Coronary artery (tissue), 2 donors: ENCODE measurements around the gene SLC35F3.
A peak's percentile ranks its signal among the peaks of the same experiment; 100 is the strongest.

Source experiments
- DNase-seq: peaks from one replicate; pipeline ENCODE4 v3.0.0-alpha.2; 2017; ENCODE audit warnings: low spot score
- H3K27ac ChIP-seq, 2 donors: fragments of 200-600 bp; sonication (generic); one replicate each; pipeline ENCODE4 v1.5.1; 2016 to 2019
- H3K4me3 ChIP-seq: fragments of 200-600 bp; sonication (generic); 2 replicates; pipeline ENCODE4 v1.5.1; 2016; ENCODE audit warnings: mild to moderate bottlenecking, moderate library complexity
- TF ChIP-seq, protein P1 (sequence below): fragments of 200-600 bp; sonication (generic); IDR thresholded peaks from one replicate; pipeline ENCODE4 v1.5.1; 2019; ENCODE audit warnings: antibody characterized with exemption

Gene SLC35F3

DNA sequence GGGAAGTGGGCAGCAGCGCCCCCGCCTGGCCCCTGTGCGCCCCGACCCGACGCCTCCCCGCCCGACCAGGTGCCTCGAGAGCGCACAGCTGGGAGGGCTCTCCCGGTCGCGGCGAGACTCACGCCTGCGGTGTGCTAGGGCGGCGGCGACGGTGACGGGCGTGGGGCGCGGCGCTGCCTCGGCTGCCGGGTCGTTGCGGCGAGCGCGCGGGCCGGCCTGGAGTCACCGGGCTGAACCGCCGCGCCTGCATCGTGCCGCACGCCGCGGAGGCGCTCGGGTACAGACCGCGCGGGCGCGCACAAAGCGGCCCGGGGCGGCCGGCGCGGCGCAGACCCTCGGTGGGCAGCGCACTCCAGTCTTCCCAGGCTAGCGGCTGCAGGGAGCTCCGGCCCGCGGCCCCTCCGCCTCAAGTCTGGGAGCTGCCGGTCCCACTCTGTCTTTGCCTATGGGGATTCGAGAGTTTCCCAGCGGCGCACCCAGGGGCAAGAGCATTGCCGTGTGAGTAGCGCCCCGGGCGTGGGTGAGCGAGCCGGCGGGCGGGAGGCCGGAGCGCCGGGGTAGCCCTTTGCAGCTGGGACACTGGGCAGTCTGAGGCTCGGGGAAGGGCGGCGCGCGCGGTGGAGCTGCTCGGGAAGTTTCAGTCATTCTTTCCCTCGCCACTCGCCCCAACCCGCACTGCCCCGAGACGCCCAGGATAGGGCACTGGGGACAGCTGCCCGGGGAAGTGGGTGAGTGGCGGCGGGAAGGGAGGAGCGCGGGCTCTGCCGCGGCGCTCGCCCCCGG, at the start of gene SLC35F3:
SLC35F3 (plus strand) TSS at position 44 of the 783 bp plus-strand sequence.
- TF ChIP-seq, protein P1, sequence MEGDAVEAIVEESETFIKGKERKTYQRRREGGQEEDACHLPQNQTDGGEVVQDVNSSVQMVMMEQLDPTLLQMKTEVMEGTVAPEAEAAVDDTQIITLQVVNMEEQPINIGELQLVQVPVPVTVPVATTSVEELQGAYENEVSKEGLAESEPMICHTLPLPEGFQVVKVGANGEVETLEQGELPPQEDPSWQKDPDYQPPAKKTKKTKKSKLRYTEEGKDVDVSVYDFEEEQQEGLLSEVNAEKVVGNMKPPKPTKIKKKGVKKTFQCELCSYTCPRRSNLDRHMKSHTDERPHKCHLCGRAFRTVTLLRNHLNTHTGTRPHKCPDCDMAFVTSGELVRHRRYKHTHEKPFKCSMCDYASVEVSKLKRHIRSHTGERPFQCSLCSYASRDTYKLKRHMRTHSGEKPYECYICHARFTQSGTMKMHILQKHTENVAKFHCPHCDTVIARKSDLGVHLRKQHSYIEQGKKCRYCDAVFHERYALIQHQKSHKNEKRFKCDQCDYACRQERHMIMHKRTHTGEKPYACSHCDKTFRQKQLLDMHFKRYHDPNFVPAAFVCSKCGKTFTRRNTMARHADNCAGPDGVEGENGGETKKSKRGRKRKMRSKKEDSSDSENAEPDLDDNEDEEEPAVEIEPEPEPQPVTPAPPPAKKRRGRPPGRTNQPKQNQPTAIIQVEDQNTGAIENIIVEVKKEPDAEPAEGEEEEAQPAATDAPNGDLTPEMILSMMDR: no peak
- H3K27ac ChIP-seq: no peak within 1 kb of the TSS
- H3K4me3 ChIP-seq: peak within 1 kb of the TSS; percentile 38
- DNase-seq: no peak

DNA sequence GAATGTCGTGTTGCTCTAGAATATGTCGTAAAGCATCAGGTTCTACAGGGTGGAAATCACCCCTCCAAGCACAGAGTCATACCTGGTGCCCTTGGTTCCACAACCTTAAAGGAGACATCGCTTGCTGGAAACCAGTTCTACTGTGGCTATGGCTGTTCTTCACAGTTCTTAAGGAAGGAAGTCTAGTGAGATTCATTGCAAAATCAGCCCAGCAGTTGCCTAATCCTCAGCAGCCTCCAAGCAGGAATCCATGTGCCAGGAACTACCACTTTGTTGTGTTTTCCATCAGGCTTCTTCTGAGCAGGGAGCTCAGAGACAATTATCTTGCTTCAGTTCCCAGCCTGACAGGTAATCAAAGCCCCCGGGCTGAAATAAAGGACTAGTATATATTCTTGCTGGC, 45.0 kb upstream of the SLC35F3 start:
- Histone ChIP-seq H3K27ac (no peak overlapping the region), H3K4me3 (no peak overlapping the region)
- TF ChIP-seq, protein P1: no peak
- DNase-seq: no peak

DNA sequence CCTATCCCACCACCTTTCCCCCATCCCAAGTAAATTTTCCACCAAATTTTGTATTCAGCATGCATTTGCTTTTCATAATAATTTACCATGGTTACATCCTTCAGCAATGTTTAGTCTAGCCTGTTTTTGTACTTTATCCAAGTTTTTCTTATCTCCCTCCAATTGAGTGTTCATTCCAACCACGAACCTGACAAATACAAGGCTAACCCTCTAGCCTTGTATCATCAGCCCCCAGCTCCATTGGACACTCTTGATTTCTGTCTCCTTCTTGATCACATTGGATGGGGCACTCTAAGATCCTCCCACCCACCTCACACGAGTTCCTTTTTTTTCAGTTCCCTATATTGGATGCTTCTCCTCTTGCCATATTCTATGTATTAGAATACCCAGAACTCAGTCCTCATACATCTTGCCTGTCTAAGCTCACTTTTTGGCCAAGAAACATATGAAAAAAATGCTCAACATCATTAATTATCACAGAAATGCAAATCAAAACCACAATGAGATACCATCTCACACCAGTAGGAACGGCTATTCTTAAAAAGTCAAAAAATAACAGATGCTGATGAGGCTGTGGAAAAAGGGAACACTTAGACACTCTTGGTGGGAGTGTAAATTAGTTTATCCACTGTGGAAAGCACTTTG, 40.5 kb upstream of the SLC35F3 start:
- Histone ChIP-seq H3K4me3 (no peak overlapping the region), H3K27ac (no peak overlapping the region)
- TF ChIP-seq, protein P1: no peak
- DNase-seq: no peak

DNA sequence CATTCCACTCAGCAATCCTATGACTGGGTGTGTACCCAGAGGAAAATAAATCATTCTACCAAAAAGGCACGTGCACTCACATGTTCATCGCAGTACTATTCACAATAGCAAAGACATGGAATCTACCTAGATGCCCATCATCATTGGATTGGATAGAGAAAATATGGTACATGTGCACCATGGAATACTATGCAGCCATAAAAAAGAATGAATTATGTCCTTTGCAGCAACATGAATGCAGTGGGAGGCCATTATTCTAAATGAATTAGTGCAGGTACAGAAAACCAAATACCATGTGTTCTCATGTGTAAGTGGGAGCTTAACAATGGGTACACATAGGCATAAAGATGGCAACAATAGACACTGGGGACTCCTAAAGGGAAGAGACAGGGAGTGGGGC, 39.9 kb upstream of the SLC35F3 start:
- TF ChIP-seq, protein P1: no peak
- Histone ChIP-seq H3K4me3 (no peak overlapping the region), H3K27ac (no peak overlapping the region)
- DNase-seq: no peak

DNA sequence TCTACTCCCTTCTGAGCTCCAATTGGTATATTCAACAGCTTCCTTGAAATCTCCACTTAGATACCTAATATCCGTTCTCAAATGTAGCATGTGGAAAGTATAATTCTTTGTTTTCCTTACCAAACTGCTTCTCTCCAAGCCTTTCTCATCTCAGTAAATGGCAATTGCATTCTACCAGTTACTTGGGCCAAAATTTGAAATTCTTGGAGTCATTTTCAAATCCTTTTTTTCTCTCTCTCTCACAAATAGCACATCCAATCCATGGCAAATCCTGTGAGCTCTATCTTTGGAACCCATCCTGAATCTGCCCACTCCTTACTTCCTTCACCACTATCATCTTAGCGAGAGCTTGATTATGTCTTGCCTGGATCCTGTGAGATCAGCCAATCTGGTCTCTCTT, 39.3 kb upstream of the SLC35F3 start:
- no peak for DNase-seq
- TF ChIP-seq, protein P1: no peak
- H3K27ac ChIP-seq: no peak overlapping the region
- H3K4me3 ChIP-seq: no peak overlapping the region

DNA sequence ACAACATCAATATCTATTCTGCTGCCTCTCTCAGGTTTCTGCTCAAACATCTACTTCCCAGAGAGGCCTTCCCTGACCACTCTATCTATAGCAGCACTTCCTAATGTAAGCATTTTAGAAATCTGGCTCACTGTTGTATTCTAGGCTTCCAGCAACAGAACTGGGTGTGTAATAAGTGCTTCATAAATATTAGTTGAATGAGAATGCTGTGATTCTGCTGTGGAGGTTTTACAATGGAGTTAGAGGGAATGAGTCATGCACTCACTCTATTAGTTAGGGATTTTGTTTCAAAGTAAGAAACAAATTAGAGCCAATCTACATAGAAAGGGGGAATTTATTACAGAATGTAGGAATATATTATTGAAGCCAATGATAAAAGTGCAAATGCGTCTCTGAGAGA, 38.6 kb upstream of the SLC35F3 start:
- TF ChIP-seq, protein P1: no peak
- H3K27ac ChIP-seq: no peak overlapping the region
- no peak for DNase-seq
- no peak overlapping the region for H3K4me3 ChIP-seq

DNA sequence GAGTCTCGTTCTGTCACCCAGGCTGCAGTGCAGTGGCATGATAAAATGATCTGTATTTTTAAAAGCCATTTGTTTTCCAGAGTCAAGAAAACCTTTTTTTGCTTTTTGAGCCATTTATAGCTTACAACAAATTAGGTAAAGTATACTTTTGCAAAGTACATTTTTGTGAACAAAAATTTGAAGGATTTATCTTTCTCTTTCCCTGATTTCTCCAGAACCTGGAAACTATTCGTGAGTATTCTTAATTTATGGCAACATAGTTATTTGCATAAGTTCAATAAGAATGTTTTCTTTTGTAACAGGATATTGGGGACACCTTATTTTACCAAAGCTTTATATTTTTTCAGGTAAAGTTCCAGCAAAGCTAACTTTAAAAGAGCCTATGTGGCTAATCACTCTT, 37.4 kb upstream of the SLC35F3 start:
- TF ChIP-seq, protein P1: no peak
- Histone ChIP-seq H3K27ac (no peak overlapping the region), H3K4me3 (no peak overlapping the region)
- DNase-seq: no peak
